Measurements from ENCODE around the gene GIGYF1.

DNA sequence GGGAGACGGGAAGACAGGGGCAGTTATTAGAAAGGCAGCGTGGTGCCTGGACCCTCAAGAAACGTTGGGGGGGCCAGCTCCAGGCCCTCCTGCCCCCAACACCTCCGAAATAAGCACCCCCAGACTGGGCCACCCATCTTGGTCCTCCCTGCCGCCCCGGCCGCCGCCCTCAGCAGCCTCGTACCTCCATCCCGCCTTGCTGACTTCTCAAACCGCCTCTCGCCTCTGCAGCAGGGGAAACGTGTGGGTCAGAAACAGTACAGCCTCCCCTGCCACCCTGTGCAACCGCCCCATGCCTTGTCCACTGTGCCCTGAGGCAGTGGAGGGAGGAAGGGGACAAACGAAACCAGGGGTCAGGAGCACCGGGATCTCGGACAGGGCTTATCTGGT lies 7.2 kb downstream of the GIGYF1 start:
- TF ChIP-seq, protein P1, sequence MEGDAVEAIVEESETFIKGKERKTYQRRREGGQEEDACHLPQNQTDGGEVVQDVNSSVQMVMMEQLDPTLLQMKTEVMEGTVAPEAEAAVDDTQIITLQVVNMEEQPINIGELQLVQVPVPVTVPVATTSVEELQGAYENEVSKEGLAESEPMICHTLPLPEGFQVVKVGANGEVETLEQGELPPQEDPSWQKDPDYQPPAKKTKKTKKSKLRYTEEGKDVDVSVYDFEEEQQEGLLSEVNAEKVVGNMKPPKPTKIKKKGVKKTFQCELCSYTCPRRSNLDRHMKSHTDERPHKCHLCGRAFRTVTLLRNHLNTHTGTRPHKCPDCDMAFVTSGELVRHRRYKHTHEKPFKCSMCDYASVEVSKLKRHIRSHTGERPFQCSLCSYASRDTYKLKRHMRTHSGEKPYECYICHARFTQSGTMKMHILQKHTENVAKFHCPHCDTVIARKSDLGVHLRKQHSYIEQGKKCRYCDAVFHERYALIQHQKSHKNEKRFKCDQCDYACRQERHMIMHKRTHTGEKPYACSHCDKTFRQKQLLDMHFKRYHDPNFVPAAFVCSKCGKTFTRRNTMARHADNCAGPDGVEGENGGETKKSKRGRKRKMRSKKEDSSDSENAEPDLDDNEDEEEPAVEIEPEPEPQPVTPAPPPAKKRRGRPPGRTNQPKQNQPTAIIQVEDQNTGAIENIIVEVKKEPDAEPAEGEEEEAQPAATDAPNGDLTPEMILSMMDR (IDR thresholded peaks at IDR 0.05): no peak
- TF ChIP-seq POLR2A (IDR thresholded peaks at IDR 0.05): no peak
